Measurements from ENCODE around the gene SLC52A3.

SLC52A3 gene

DNA sequence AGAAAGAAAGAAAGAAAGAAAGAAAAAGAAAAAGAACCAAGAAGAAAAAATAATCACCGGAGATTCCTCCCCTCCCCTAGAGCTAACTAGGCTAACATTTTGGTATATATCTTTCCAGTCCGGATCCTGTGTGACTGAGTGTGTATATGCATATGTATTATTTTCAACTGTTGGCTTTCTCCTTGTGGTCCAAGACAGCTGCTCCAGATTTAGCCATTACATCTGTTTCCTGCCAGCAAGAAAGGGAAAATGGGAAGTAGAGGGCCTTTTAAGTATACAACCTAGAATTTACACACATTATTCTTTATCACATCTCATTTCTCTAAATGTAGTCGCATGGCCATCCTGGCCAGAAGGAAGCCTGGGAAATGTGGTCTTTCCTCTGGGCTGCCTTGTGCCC lies 15.2 kb downstream of the SLC52A3 start:
- TF ChIP-seq, protein P1, sequence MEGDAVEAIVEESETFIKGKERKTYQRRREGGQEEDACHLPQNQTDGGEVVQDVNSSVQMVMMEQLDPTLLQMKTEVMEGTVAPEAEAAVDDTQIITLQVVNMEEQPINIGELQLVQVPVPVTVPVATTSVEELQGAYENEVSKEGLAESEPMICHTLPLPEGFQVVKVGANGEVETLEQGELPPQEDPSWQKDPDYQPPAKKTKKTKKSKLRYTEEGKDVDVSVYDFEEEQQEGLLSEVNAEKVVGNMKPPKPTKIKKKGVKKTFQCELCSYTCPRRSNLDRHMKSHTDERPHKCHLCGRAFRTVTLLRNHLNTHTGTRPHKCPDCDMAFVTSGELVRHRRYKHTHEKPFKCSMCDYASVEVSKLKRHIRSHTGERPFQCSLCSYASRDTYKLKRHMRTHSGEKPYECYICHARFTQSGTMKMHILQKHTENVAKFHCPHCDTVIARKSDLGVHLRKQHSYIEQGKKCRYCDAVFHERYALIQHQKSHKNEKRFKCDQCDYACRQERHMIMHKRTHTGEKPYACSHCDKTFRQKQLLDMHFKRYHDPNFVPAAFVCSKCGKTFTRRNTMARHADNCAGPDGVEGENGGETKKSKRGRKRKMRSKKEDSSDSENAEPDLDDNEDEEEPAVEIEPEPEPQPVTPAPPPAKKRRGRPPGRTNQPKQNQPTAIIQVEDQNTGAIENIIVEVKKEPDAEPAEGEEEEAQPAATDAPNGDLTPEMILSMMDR (conservative IDR thresholded peaks at IDR 0.05; ENCODE audit: low read depth, low read length) = no peak
- no peak for DNase-seq (ENCODE audit: low read depth)
- no peak overlapping the region for H3K4me3 ChIP-seq (ENCODE audit: low read depth, low read length)

- TF ChIP-seq, protein P1 (conservative IDR thresholded peaks at IDR 0.05; ENCODE audit: low read depth, low read length) = no peak
Observed at GRCh38 chr20:752291-752690, 16.0 kb downstream of the SLC52A3 start.

DNA sequence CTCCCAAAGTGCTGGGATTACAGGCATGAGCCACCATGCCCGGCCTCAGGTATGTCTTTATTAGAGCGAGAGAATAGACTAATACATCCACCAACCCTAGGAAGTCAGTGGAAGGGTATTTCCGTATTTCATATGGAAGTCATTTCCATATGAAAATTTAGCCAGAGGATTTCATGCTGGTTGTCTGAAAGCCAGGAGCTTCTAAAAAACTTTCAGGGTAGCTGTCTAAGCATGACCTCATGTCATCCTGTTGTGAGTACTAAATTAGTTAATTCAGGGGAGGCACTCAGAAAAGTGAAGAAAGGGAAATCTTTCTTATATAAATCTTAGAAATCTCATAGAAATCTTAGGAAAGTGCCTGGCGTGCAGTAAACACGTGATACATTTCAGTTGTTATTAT lies 16.5 kb downstream of the SLC52A3 start:
- H3K4me3 ChIP-seq (ENCODE audit: low read depth, low read length) = no peak overlapping the region
- no peak for DNase-seq (ENCODE audit: low read depth)
- TF ChIP-seq, protein P1 (conservative IDR thresholded peaks at IDR 0.05; ENCODE audit: low read depth, low read length) = no peak

More at GRCh38 chr20:752291-752690, 16.0 kb downstream of the SLC52A3 start:
- H3K4me3 ChIP-seq (ENCODE audit: low read depth, low read length) = no peak overlapping the region
- no peak for DNase-seq (ENCODE audit: low read depth)

DNA sequence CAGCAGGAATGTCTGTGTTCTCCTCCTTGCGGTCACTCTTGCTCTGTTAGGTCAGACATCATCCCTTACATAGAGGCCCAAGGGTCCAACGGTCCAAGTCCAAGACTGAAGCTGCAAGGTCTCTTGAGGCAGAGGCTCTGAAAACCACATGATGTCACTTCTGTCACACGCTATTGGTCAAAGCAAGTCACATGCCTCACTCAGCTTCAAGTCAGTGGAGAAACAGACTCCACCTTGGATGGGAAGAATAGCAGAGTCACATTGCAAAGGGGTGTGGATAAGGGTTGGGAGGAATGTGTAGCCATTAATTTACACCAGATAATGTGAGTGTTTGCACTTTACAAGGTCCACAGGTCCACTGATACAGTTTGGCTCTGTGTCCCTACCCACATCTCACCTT lies 17.5 kb downstream of the SLC52A3 start:
- TF ChIP-seq, protein P1 (conservative IDR thresholded peaks at IDR 0.05; ENCODE audit: low read depth, low read length) = no peak
- DNase-seq (ENCODE audit: low read depth) = peak; percentile 7

GRCh38 chr20:745683-746301 lies 22.5 kb downstream of the SLC52A3 start:
- TF ChIP-seq, protein P1 (conservative IDR thresholded peaks at IDR 0.05; ENCODE audit: low read depth, low read length) = no peak
- H3K4me3 ChIP-seq (ENCODE audit: low read depth, low read length) = no peak overlapping the region
- peak; percentile 18 for DNase-seq (ENCODE audit: low read depth)

More for the DNA sequence above, 17.5 kb downstream of the SLC52A3 start:
- no peak overlapping the region for H3K4me3 ChIP-seq (ENCODE audit: low read depth, low read length)

- no peak overlapping the region for H3K4me3 ChIP-seq (ENCODE audit: low read depth, low read length)
- DNase-seq (ENCODE audit: low read depth) = no peak
- TF ChIP-seq, protein P1 (conservative IDR thresholded peaks at IDR 0.05; ENCODE audit: low read depth, low read length) = no peak
Observed at GRCh38 chr20:742156-742555, 26.1 kb downstream of the SLC52A3 start.

DNA sequence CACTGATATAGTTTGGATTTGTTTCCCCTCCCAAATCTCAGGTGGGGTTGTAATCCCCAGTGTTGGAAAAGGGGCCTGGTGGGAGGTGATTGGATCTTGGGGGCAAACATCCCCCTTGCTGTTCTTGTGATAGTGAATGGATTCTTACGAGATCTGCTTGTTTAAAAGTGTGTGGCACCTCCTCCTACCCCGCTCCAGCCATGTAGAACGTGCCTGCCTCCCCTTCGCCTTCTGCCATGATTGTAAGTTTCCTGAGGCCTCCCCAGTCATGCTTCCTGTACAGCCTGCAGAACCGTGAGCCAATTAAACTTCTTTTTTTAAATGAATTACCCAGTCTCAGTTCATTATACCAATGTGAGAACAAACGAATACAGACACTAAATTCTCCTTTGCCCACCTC lies 26.7 kb downstream of the SLC52A3 start:
- TF ChIP-seq, protein P1 (conservative IDR thresholded peaks at IDR 0.05; ENCODE audit: low read depth, low read length) = no peak
- DNase-seq (ENCODE audit: low read depth) = no peak
- no peak overlapping the region for H3K4me3 ChIP-seq (ENCODE audit: low read depth, low read length)
